Activated T-helper 1 cell treated with anti-CD3 and anti-CD28 coated beads, Interleukin-12 subunit alpha, Interleukin-12 subunit beta, Interleukin-2, Interleukin-4 antibody, amounts not matched to agents 30 ng/mL and 10 ng/mL and 1 ng/mL, durations not matched to agents 14 hours and 24 hours and 36 hours (primary cell): ENCODE measurements around the gene MLYCD. TPM values are rescaled to one million over a fixed set of nuclear protein-coding genes. Genes with fewer than 3 reads are reported as not detected.

Source experiments
- DNase-seq: peaks from one replicate; pipeline ENCODE4 v3.0.0; 2021; ENCODE audit warnings: low spot score
- H3K27ac Mint-ChIP-seq: one replicate; pipeline ENCODE4 v1.8.0; 2021; ENCODE audit warnings: mild to moderate bottlenecking, mixed read lengths
- H3K27me3 Mint-ChIP-seq: one replicate; pipeline ENCODE4 v1.8.0; 2022; ENCODE audit warnings: mild to moderate bottlenecking, moderate library complexity, mixed read lengths; ENCODE audit not compliant: insufficient read depth
- H3K36me3 Mint-ChIP-seq: one replicate; pipeline ENCODE4 v1.8.0; 2021; ENCODE audit warnings: low read depth, mixed read lengths
- H3K4me1 Mint-ChIP-seq: one replicate; pipeline ENCODE4 v1.8.0; 2021; ENCODE audit warnings: low read depth, mixed read lengths
- H3K4me3 Mint-ChIP-seq: one replicate; pipeline ENCODE4 v1.8.0; 2021; ENCODE audit warnings: mild to moderate bottlenecking, moderate library complexity, mixed read lengths
- H3K9me3 Mint-ChIP-seq: one replicate; pipeline ENCODE4 v1.8.0; 2021; ENCODE audit warnings: mixed read lengths
- intact Hi-C: fragments of 100-400 bp; cut with micrococcal nuclease; formaldehyde crosslinking; loops from one replicate; pipeline ENCODE4 v1.15.1; 2024
- total RNA-seq: library from RNA; stranded (reverse); gene quantifications from 2 replicates; pipeline ENCODE4 v1.2.3, GENCODE V29; 2022

Gene MLYCD
- total RNA-seq, 1 donor from 2014 or later = 5.0 TPM

- Mint-ChIP-seq H3K4me1 (no peaks in the 10 kb centered on the region), H3K4me3 (no peak overlapping the region), H3K27ac (no peak overlapping the region), H3K9me3 (no peaks in the 10 kb centered on the region), H3K27me3 (peaks cover 13% of the 10 kb centered on the region), H3K36me3 (no peaks in the 10 kb centered on the region)
- intact Hi-C loops = no loop called here
- DNase-seq = no peak
These were observed 71.5 kb downstream of the MLYCD start for GRCh38 chr16:83970430-83970815.

GRCh38 chr16:83971165-83972130 lies 72.5 kb downstream of the MLYCD start:
- DNase-seq = no peak
- no peaks in the 10 kb centered on the region for H3K36me3 Mint-ChIP-seq
- H3K27me3 Mint-ChIP-seq = peaks cover 13% of the 10 kb centered on the region
- no peak overlapping the region for H3K27ac Mint-ChIP-seq
- H3K4me3 Mint-ChIP-seq = no peak overlapping the region
- no peaks in the 10 kb centered on the region for H3K9me3 Mint-ChIP-seq
- intact Hi-C loops = no loop called here
- no peaks in the 10 kb centered on the region for H3K4me1 Mint-ChIP-seq

- Mint-ChIP-seq H3K36me3 (no peaks in the 10 kb centered on the region), H3K9me3 (no peaks in the 10 kb centered on the region), H3K27me3 (peaks cover 13% of the 10 kb centered on the region), H3K27ac (no peak overlapping the region), H3K4me3 (no peak overlapping the region), H3K4me1 (no peaks in the 10 kb centered on the region)
- intact Hi-C loops = no loop called here
- no peak for DNase-seq
These were observed 73.5 kb downstream of the MLYCD start for GRCh38 chr16:83972256-83973008.

GRCh38 chr16:83973077-83973476 lies 74.2 kb downstream of the MLYCD start:
- Mint-ChIP-seq H3K4me1 (no peaks in the 10 kb centered on the region), H3K27me3 (peaks cover 10% of the 10 kb centered on the region), H3K27ac (no peak overlapping the region), H3K4me3 (no peak overlapping the region), H3K9me3 (no peaks in the 10 kb centered on the region), H3K36me3 (no peaks in the 10 kb centered on the region)
- intact Hi-C loops = no loop called here
- no peak for DNase-seq

GRCh38 chr16:83973581-83974385 lies 74.9 kb downstream of the MLYCD start:
- intact Hi-C loops = no loop called here
- H3K36me3 Mint-ChIP-seq = no peaks in the 10 kb centered on the region
- DNase-seq = no peak
- no peak overlapping the region for H3K27ac Mint-ChIP-seq
- H3K9me3 Mint-ChIP-seq = peaks cover 1% of the 10 kb centered on the region
- no peaks in the 10 kb centered on the region for H3K4me1 Mint-ChIP-seq
- peaks cover 10% of the 10 kb centered on the region for H3K27me3 Mint-ChIP-seq
- no peak overlapping the region for H3K4me3 Mint-ChIP-seq

- Mint-ChIP-seq H3K4me3 (no peak overlapping the region), H3K9me3 (peaks cover 6% of the 10 kb centered on the region), H3K36me3 (no peaks in the 10 kb centered on the region), H3K27ac (no peak overlapping the region), H3K4me1 (no peaks in the 10 kb centered on the region), H3K27me3 (peaks cover 6% of the 10 kb centered on the region)
- no peak for DNase-seq
- intact Hi-C loops = no loop called here
These were observed 75.6 kb downstream of the MLYCD start for GRCh38 chr16:83974475-83974874.

- Mint-ChIP-seq H3K27ac (no peak overlapping the region), H3K36me3 (no peaks in the 10 kb centered on the region), H3K27me3 (no peaks in the 10 kb centered on the region), H3K4me3 (no peak overlapping the region), H3K9me3 (peaks cover 6% of the 10 kb centered on the region), H3K4me1 (no peaks in the 10 kb centered on the region)
- intact Hi-C loops = no loop called here
- DNase-seq = no peak
These were observed 76.8 kb downstream of the MLYCD start for GRCh38 chr16:83975590-83976260.

Other genes with a start within 250 kb of the MLYCD start
- gene HSBP1, start 91.1 kb upstream of the MLYCD start, total RNA-seq = 112 and 115 TPM in 2 replicates
- 1.2 and 2.2 TPM in 2 replicates for gene OSGIN1, start 54.1 kb downstream of the MLYCD start, total RNA-seq
- not detected in 2 replicates for gene NECAB2, start 69.1 kb downstream of the MLYCD start, total RNA-seq
- gene SLC38A8, start 143.7 kb downstream of the MLYCD start, total RNA-seq = not detected in 2 replicates
- gene MBTPS1, start 217.8 kb downstream of the MLYCD start, total RNA-seq = 54.5 and 60.0 TPM in 2 replicates
- gene HSDL1, start 246.1 kb downstream of the MLYCD start, total RNA-seq = 19.2 and 23.1 TPM in 2 replicates
- not detected in 2 replicates for gene DNAAF1, start 246.2 kb downstream of the MLYCD start, total RNA-seq